Caco-2 (cell line): ENCODE measurements around the gene TFDP2. TPM values are rescaled to one million over a fixed set of nuclear protein-coding genes. Genes with fewer than 3 reads are reported as not detected.

Experiments used
- BruUV-seq: library from RNA; stranded (reverse); fragments of 400-500 nt; replicated peaks from 2 replicates; lab custom pipeline; 2021; lab: Mats Ljungman, UMichigan
- CTCF ChIA-PET: fragments of 300-600 bp; sonication (Branson Sonifier 250); formaldehyde crosslinking; loops from one replicate; lab custom pipeline; 2022; ENCODE audit warnings: antibody characterized with exemption; lab: Charles Lee
- POLR2A ChIA-PET: fragments of 300-600 bp; sonication (Branson Sonifier 250); formaldehyde crosslinking; loops from one replicate; lab custom pipeline; 2022; ENCODE audit warnings: antibody characterized with exemption; lab: Charles Lee
- DNase-seq, 2 experiments: peaks; one replicate each; pipeline versions ENCODE4 v3.0.0 to v3.0.0-alpha.2; 2020 to 2022
- H3K27me3 ChIP-seq: replicated peaks from 2 replicates; pipeline ENCODE4 v1.6.0; 2011; ENCODE audit warnings: low read length; ENCODE audit not compliant: control insufficient read depth, insufficient read depth
- H3K36me3 ChIP-seq: 2 replicates; pipeline ENCODE4 v1.5.1; 2011; ENCODE audit warnings: low read length; ENCODE audit not compliant: control insufficient read depth, insufficient read depth
- H3K4me1 ChIP-seq: fragments of 250-450 bp; sonication (Bioruptor Pico); 2 replicates; pipeline ENCODE4 v1.5.1; 2020; ENCODE audit warnings: mild to moderate bottlenecking
- H3K4me3 ChIP-seq: 2 replicates; pipeline ENCODE4 v1.5.1; 2011; ENCODE audit warnings: low read depth, mild to moderate bottlenecking, control low read depth, low read length
- H3K9me3 ChIP-seq: fragments of 250-450 bp; sonication (Bioruptor Pico); 2 replicates; pipeline ENCODE4 v1.5.1; 2020; ENCODE audit warnings: mild to moderate bottlenecking, moderate library complexity
- H3K27ac Mint-ChIP-seq: one replicate; pipeline ENCODE4 v1.8.0; 2022; ENCODE audit warnings: mixed read lengths; ENCODE audit not compliant: unreplicated experiment
- H3K27me3 Mint-ChIP-seq: one replicate; pipeline ENCODE4 v1.8.0; 2022; ENCODE audit warnings: mixed read lengths; ENCODE audit not compliant: insufficient read depth, unreplicated experiment
- H3K36me3 Mint-ChIP-seq: one replicate; pipeline ENCODE4 v1.8.0; 2022; ENCODE audit warnings: mild to moderate bottlenecking, mixed read lengths; ENCODE audit not compliant: insufficient read depth, unreplicated experiment
- H3K4me1 Mint-ChIP-seq: one replicate; pipeline ENCODE4 v1.8.0; 2022; ENCODE audit warnings: low read depth, mixed read lengths; ENCODE audit not compliant: unreplicated experiment
- H3K4me3 Mint-ChIP-seq: one replicate; pipeline ENCODE4 v1.8.0; 2022; ENCODE audit warnings: mild to moderate bottlenecking, moderate library complexity, mixed read lengths; ENCODE audit not compliant: unreplicated experiment
- H3K9me3 Mint-ChIP-seq: one replicate; pipeline ENCODE4 v1.8.0; 2022; ENCODE audit warnings: mixed read lengths; ENCODE audit not compliant: unreplicated experiment
- CTCF ChIP-seq, 2 experiments: fragments of 200-600 bp in 1 of 2; IDR thresholded peaks; 1 replicate in 1 of 2; 2 replicates in 1 of 2; pipeline versions ENCODE4 v1.5.1 to v1.8.0; 2011 to 2022; ENCODE audit warnings: antibody characterized with exemption in 1 of 2, control low read depth in 1 of 2, inconsistent platforms in 1 of 2, low read depth in 1 of 2, low read length in 1 of 2, mild to moderate bottlenecking in 1 of 2, moderate library complexity in 1 of 2; ENCODE audit not compliant: insufficient read depth in 1 of 2, severe bottlenecking in 1 of 2, unreplicated experiment in 1 of 2
- intact Hi-C: fragments of 100-400 bp; cut with micrococcal nuclease; formaldehyde crosslinking; loops from one replicate; pipeline ENCODE4 v1.10.0; 2022; ENCODE audit not compliant: unreplicated experiment
- total RNA-seq: library from RNA; stranded (reverse); gene quantifications from 2 replicates; pipeline ENCODE4 v1.2.3, GENCODE V29; 2022

The TFDP2 gene
- total RNA-seq, 1 experiment from 2014 or later: 38.6 TPM

DNA sequence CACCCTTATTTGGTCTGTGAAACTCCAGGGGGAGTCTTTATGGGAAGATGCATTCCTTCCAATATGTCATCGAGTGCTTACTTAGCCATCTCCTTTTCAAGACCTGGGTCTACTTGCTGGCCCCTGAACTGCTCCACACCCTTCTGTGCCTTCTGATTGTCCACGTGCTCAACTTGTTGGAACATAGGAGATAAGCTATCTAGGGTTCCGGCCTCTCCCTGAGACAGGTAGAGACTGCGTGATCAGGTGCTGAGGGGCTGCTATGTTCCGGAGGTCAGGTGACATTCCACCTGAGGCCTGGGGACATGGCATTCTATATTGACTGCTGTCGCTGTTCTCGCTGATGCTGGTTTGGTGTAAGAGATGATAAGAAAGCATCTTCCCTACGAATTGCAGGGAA is 207.3 kb downstream of the TFDP2 start:
- Mint-ChIP-seq H3K4me1 (no peaks in the 10 kb centered on the region), H3K27me3 (no peaks in the 10 kb centered on the region), H3K9me3 (no peaks in the 10 kb centered on the region), H3K36me3 (no peaks in the 10 kb centered on the region), H3K4me3 (no peak overlapping the region), H3K27ac (no peak overlapping the region)
- Histone ChIP-seq H3K27me3 (no peaks in the 10 kb centered on the region), H3K4me3 (no peak overlapping the region), H3K4me1 (peaks cover 16% of the 10 kb centered on the region), H3K36me3 (no peaks in the 10 kb centered on the region), H3K9me3 (no peaks in the 10 kb centered on the region)
- peak in 1 of 2 experiments; percentile 65 for DNase-seq
- POLR2A ChIA-PET: no interaction called here
- intact Hi-C loops: no loop called here
- CTCF ChIA-PET: interaction anchor here (0.6 kb wide), 1 partner anchor 401 kb away, joined by 3 read pairs; no protein-coding TSS in a partner anchor
- TF ChIP-seq CTCF (IDR thresholded peaks at IDR 0.05; ENCODE audit: insufficient read depth in 1 of 2, low read depth in 1 of 2, low read length in 1 of 2, severe bottlenecking in 1 of 2, unreplicated experiment in 1 of 2): no peak
- BruUV-seq: no TSS peak

DNA sequence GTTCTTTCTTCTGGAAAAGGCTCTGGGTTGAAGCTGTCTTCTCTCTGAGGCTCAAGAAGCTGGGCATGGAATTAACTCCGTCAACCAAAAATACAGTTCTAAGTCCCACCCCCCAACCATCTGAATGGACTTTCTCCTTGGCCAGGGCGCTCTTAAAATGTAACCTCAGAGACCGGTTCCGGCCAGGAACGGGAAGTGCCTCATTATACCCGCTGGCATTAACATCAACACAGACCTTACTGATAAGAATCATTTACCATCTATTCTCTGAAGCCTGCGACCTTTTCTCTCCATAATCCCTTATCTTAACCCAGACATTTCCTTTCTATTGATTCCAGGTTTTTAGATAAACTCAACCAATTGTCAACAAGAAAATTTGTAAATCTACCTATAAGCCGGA is 208.3 kb downstream of the TFDP2 start:
- CTCF ChIA-PET: no interaction called here
- POLR2A ChIA-PET: no interaction called here
- Histone ChIP-seq H3K9me3 (no peaks in the 10 kb centered on the region), H3K36me3 (no peaks in the 10 kb centered on the region), H3K4me1 (peaks cover 16% of the 10 kb centered on the region), H3K27me3 (no peaks in the 10 kb centered on the region), H3K4me3 (no peak overlapping the region)
- Mint-ChIP-seq H3K4me1 (no peaks in the 10 kb centered on the region), H3K36me3 (no peaks in the 10 kb centered on the region), H3K27ac (no peak overlapping the region), H3K9me3 (no peaks in the 10 kb centered on the region), H3K4me3 (no peak overlapping the region), H3K27me3 (no peaks in the 10 kb centered on the region)
- no TSS peak for BruUV-seq
- intact Hi-C loops: no loop called here
- no peak for DNase-seq
- TF ChIP-seq CTCF (IDR thresholded peaks at IDR 0.05; ENCODE audit: insufficient read depth in 1 of 2, low read depth in 1 of 2, low read length in 1 of 2, severe bottlenecking in 1 of 2, unreplicated experiment in 1 of 2): no peak

DNA sequence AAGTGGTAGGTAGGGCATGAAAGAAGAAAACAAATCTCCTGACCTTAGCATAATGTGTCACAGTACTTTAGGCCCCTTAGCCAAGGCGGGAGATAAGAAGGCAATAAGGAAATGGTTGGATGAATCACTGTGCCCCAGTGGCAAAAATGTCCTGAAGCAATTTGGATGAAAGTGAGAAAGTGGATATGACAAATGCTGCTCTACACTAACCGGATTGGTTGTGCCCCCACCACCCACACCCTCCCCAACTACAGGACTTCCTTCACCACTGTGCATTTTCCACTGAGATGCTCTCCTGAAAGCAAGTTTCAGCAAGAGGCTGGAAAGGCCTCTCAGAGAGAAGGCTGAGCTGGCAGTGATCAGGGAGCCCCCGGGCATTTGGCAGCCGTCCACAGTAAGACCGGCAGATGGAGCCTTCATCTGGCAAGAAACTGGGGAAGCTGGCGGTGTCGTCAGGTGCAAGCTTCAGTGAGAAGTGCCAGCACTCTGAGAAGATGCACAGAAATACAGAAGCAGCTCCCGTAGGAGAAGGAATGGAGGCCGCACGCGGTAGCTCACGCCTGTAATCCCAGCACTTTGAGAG is 209.1 kb downstream of the TFDP2 start:
- Histone ChIP-seq H3K36me3 (no peaks in the 10 kb centered on the region), H3K4me3 (no peak overlapping the region), H3K9me3 (no peaks in the 10 kb centered on the region), H3K4me1 (peaks cover 16% of the 10 kb centered on the region), H3K27me3 (no peaks in the 10 kb centered on the region)
- intact Hi-C loops: no loop called here
- Mint-ChIP-seq H3K27me3 (no peaks in the 10 kb centered on the region), H3K4me1 (no peaks in the 10 kb centered on the region), H3K36me3 (no peaks in the 10 kb centered on the region), H3K4me3 (no peak overlapping the region), H3K9me3 (no peaks in the 10 kb centered on the region), H3K27ac (no peak overlapping the region)
- BruUV-seq: no TSS peak
- peak in 1 of 2 experiments; percentile 44 for DNase-seq
- no peak for TF ChIP-seq CTCF (IDR thresholded peaks at IDR 0.05; ENCODE audit: insufficient read depth in 1 of 2, low read depth in 1 of 2, low read length in 1 of 2, severe bottlenecking in 1 of 2, unreplicated experiment in 1 of 2)
- ChIA-PET POLR2A (no interaction called here), CTCF (no interaction called here)
